ENCODE measurements around the gene PTRH1.

Gene PTRH1

GRCh38 chr9:127734247-127734746, 18.8 kb upstream of the PTRH1 start:
- Histone ChIP-seq H2AFZ (ENCODE audit: low read length) (no peak overlapping the region), H3K4me1 (ENCODE audit: insufficient read depth, low read length, severe bottlenecking) (peaks cover 16% of the 10 kb centered on the region), H3K9me3 (ENCODE audit: low read length) (no peaks in the 10 kb centered on the region), H3F3A (ENCODE audit: insufficient read depth, low read length) (no peaks in the 10 kb centered on the region), H3K9me2 (ENCODE audit: low read depth, low read length) (no peaks in the 10 kb centered on the region), H3K4me2 (ENCODE audit: low read length) (peak overlapping the region; percentile 79), H3K79me2 (ENCODE audit: insufficient read depth, low read length) (no peaks in the 10 kb centered on the region), H4K20me1 (ENCODE audit: insufficient read depth, low read length) (no peaks in the 10 kb centered on the region), H3K36me3 (ENCODE audit: insufficient read depth, low read length) (peaks cover 9% of the 10 kb centered on the region; the same call in 1 of the 2 replicates), H3K9ac (ENCODE audit: low read length) (peak overlapping the region; percentile 65; the same call in 1 of the 2 replicates), H3K27me3 (ENCODE audit: insufficient read depth, low read length) (no peaks in the 10 kb centered on the region), H3K27ac (ENCODE audit: low read depth, low read length, poor library complexity, severe bottlenecking) (no peak overlapping the region), H3K4me3 (ENCODE audit: low read depth, low read length, poor library complexity, severe bottlenecking) (peak overlapping the region; percentile 70)
- TF ChIP-seq EZH2 (IDR thresholded peaks at IDR 0.05; ENCODE audit: borderline replicate concordance, low read length) (no peak), CTCF (IDR thresholded peaks at IDR 0.05; ENCODE audit: low read length) (no peak; the same call in 1 of the 2 replicates)

GRCh38 chr9:127733614-127734013, 18.2 kb upstream of the PTRH1 start:
- no peaks in the 10 kb centered on the region for H3K27me3 ChIP-seq (ENCODE audit: insufficient read depth, low read length)
- no peak overlapping the region for H3K4me3 ChIP-seq (ENCODE audit: low read depth, low read length, poor library complexity, severe bottlenecking)
- H3K79me2 ChIP-seq (ENCODE audit: insufficient read depth, low read length): no peaks in the 10 kb centered on the region
- no peaks in the 10 kb centered on the region for H3F3A ChIP-seq (ENCODE audit: insufficient read depth, low read length)
- H3K36me3 ChIP-seq (ENCODE audit: insufficient read depth, low read length): peaks cover 7% of the 10 kb centered on the region; the same call in 1 of the 2 replicates
- H3K9me2 ChIP-seq (ENCODE audit: low read depth, low read length): no peaks in the 10 kb centered on the region
- no peak overlapping the region for H3K4me2 ChIP-seq (ENCODE audit: low read length)
- H3K27ac ChIP-seq (ENCODE audit: low read depth, low read length, poor library complexity, severe bottlenecking): no peak overlapping the region
- no peaks in the 10 kb centered on the region for H3K9me3 ChIP-seq (ENCODE audit: low read length)
- no peak for TF ChIP-seq EZH2 (IDR thresholded peaks at IDR 0.05; ENCODE audit: borderline replicate concordance, low read length)
- no peak for TF ChIP-seq CTCF (IDR thresholded peaks at IDR 0.05; ENCODE audit: low read length)
- H4K20me1 ChIP-seq (ENCODE audit: insufficient read depth, low read length): no peaks in the 10 kb centered on the region
- peaks cover 16% of the 10 kb centered on the region for H3K4me1 ChIP-seq (ENCODE audit: insufficient read depth, low read length, severe bottlenecking)
- H2AFZ ChIP-seq (ENCODE audit: low read length): no peak overlapping the region
- no peak overlapping the region for H3K9ac ChIP-seq (ENCODE audit: low read length)

GRCh38 chr9:127732444-127732843, 17.0 kb upstream of the PTRH1 start:
- Histone ChIP-seq H3K79me2 (ENCODE audit: insufficient read depth, low read length) (no peaks in the 10 kb centered on the region), H3K9ac (ENCODE audit: low read length) (no peak overlapping the region), H3K27me3 (ENCODE audit: insufficient read depth, low read length) (no peaks in the 10 kb centered on the region), H3K4me3 (ENCODE audit: low read depth, low read length, poor library complexity, severe bottlenecking) (no peak overlapping the region), H3F3A (ENCODE audit: insufficient read depth, low read length) (no peaks in the 10 kb centered on the region), H4K20me1 (ENCODE audit: insufficient read depth, low read length) (no peaks in the 10 kb centered on the region), H3K9me2 (ENCODE audit: low read depth, low read length) (no peaks in the 10 kb centered on the region), H3K36me3 (ENCODE audit: insufficient read depth, low read length) (no peaks in the 10 kb centered on the region), H2AFZ (ENCODE audit: low read length) (no peak overlapping the region), H3K4me2 (ENCODE audit: low read length) (no peak overlapping the region), H3K27ac (ENCODE audit: low read depth, low read length, poor library complexity, severe bottlenecking) (no peak overlapping the region), H3K4me1 (ENCODE audit: insufficient read depth, low read length, severe bottlenecking) (peaks cover 16% of the 10 kb centered on the region), H3K9me3 (ENCODE audit: low read length) (no peaks in the 10 kb centered on the region)
- TF ChIP-seq EZH2 (IDR thresholded peaks at IDR 0.05; ENCODE audit: borderline replicate concordance, low read length): no peak
- no peak for TF ChIP-seq CTCF (IDR thresholded peaks at IDR 0.05; ENCODE audit: low read length)

All from OCI-LY1 (cell line).